Activated T-helper 1 cell treated with Interleukin-2 at 50 U/mL for 16 hours (primary cell): ENCODE measurements around the gene SOS1.
"Not testable (repeated sequence)": the region's sequence is repeated elsewhere in the genome, so short reads cannot be mapped to it uniquely, and the experiment has no call there.

Experiments used
- DNase-seq: peaks from one replicate; pipeline ENCODE4 v3.0.0-alpha.2; 2020; ENCODE audit warnings: low read depth

Gene SOS1

GRCh38 chr2:39099870-39100728 is 20.8 kb downstream of the SOS1 start:
- DNase-seq, result no peak

DNA sequence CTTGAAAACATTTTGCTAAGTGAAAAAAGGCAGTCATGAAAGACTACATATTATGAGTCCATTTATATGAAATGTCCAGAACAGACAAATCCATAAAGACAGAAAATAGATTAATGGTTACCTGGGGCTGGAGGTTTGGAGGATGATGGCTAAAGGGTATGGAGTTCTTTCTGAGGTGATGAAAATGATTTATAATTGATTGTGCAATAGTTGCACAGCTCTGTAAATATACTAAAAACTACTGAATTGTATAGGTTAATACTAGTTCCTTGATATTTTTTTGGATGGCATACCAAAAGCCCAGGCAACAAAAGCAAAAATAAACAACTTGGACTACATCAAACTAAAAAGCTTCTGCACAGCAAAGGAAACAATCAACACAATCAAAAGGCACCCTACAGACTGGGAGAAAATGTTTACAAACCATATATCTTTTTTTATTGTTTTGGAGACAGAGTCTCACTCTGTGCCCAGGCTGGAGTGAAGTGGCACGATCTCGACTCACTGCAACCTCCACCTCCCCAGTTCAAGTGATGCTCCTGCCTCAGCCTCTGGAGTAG is 21.5 kb downstream of the SOS1 start:
- no peak for DNase-seq

DNA sequence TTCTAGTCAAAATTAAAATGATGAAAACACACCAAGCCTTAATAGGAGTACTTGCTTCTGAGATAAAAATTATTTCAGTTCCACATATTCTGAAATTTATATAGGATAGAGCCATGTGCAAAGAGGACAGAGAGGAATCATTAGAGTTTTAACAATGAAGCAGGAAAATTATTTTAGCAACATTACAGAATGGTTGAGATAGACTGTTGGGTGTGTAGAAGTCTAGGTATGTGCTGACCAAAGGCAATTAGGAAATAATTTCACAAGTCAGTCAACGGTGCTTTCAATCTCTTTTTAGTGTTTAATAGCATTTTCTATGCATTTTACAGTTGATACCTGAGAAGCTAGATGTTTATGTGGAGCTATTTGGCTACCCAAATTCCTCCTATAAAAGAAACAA is 25.2 kb downstream of the SOS1 start:
- no peak for DNase-seq

- no peak for DNase-seq
These were observed 26.0 kb downstream of the SOS1 start for GRCh38 chr2:39094717-39095363.

DNA sequence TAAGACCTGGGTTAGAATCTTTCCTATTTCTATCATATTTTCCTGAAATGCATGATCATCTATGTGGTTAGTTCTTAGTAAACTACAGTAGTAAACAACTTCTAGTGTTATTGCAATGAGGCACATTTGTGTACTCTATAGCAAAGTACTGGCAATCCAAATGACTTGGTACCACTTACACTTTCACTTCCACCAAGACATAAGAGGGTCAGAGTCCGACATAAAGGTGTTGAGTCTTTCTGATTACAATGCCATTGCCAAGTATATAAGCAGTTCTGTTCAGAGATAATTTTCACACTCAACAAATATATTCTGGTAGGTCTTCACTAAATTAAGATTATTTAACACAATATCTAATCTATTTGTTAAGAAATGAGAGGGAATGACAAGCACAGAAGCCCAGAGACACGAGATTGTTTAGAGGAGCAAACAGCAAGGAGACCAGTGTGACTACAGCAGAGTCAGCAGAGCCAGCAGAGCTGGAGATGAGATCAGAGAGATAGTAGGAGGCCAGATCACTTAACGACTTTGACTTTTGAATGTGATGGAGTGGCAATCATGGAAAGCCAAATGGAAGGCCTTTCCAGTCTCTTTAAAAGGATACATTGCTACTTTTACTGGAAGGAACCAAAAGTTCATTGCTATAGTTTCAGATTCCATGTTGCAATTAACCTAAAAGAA is 27.5 kb downstream of the SOS1 start:
- DNase-seq, result no peak

DNA sequence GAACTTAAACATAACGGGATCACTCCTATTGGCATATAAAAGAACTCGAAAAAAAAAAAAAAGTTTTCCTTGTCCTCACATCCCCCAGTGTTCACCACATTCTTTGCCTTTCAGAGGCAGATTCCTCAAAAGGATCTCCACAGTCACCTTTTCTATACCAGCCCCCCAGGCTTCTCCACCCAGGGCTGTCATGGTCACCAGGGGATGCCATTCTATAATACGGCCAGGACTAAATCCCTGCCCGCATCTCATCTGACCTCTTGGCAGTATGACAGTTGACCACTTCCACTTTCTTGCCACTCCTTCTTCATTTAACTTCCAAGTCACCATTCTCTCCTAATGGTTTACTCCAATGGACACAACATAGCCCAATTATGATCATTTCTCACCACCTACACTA is 29.3 kb downstream of the SOS1 start:
- DNase-seq, result no peak

- DNase-seq, result no peak
These were observed 29.8 kb downstream of the SOS1 start for GRCh38 chr2:39091063-39091462.

GRCh38 chr2:39080152-39080551 is 40.7 kb downstream of the SOS1 start:
- DNase-seq, result no peak

- no peak for DNase-seq
These were observed 50.9 kb downstream of the SOS1 start for GRCh38 chr2:39069890-39070465.

DNA sequence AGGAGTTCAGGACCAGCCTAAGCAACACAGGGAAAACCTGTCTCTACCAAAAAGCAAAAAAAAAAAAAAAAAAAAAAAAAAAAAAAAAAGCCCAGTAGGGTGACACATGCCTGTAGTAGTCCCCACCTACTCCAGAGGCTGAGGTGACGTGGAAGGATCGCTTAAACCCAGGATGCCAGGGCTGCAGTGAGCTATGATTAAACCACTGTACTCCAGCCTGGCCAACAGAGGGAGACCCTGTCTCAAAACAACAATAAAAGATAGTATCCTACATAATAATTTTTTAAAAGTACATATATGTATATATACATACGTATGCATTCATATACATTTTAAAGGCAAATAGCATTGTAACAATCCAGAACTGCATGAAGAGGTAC is 51.7 kb downstream of the SOS1 start:
- DNase-seq, result no peak

DNA sequence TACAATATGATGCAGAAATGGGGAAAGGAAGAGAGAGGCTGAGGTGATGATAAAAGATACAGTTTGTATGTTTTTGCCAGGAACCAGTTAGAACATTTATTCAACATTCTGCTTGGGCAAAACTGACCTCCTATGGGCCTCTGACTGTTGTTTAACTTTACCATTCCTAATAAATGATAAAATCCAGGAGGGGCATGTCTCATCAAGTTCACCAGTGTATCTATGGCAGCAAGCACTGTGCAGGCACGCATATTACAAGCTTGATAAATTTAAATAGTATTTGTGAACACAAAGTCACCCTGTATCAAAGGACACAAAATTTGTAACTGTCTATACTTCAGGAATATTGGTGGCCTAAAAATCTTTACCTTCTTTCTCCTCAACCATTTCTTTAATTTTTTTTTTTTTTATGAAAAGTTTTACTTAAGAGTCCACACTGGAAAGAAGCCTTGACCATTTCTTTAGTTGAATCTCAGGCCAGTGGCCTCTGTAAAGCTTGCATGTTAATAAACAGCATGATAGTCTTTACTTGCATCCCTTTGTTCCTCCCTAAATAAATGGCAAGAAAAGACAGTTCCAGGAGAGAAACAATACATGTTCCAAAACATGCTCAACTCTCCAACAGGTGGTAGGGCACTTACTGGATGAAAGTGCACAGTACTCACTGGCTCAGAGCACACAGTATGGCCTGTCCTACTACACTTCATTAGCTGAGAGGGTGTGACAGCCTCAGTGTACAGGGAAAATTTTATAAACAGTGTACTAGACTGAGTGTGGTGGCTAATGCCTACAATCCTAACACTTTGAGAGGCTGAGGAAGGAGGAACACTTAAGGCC is 52.3 kb downstream of the SOS1 start:
- no peak for DNase-seq

GRCh38 chr2:39065616-39066015 is 55.2 kb downstream of the SOS1 start:
- no peak for DNase-seq

- no peak for DNase-seq
These were observed 58.5 kb downstream of the SOS1 start for GRCh38 chr2:39062320-39062719.

DNA sequence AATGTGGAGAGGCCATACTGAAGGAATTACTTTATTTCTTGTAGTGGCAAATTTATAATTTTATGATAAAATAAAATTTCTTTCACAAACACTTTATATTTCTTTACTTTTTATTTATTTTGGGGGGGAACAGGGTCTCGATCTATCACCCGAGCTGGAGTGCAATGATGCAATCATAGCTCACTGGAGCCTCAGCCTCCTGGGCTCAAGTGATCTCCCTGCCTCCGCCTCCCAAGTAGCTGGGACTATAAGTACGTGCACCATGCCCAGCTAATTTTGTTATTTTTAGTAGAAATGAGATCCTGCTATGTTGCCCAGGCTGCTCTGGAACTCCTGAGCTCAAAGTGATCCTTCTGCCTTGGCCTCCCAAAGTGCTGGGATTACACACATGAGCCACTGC is 59.6 kb downstream of the SOS1 start:
- no peak for DNase-seq

- no peak for DNase-seq
These were observed 61.4 kb downstream of the SOS1 start for GRCh38 chr2:39059366-39059952.

GRCh38 chr2:39058101-39058500 is 62.8 kb downstream of the SOS1 start:
- no peak for DNase-seq

DNA sequence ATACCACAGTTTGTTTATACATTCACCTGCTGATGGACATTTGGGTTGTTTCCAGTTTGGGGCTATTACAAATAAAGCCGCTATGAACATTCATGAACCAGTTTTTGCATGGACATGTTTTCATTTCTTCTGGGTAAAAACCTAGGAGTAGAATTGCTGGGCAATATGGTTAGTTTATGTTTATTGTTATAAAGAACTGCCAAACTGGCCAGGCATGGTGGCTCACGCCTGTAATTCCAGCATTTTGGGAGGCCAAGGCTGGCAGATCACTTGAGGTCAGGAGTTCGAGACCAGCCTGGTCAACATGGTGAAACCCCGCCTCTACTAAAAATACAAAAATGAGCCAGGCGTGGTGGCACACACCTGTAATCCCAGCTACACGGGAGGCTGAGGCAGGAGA is 68.2 kb downstream of the SOS1 start:
- not testable (repeated sequence) for DNase-seq

GRCh38 chr2:39050109-39050508 is 70.7 kb downstream of the SOS1 start:
- DNase-seq, result no peak

DNA sequence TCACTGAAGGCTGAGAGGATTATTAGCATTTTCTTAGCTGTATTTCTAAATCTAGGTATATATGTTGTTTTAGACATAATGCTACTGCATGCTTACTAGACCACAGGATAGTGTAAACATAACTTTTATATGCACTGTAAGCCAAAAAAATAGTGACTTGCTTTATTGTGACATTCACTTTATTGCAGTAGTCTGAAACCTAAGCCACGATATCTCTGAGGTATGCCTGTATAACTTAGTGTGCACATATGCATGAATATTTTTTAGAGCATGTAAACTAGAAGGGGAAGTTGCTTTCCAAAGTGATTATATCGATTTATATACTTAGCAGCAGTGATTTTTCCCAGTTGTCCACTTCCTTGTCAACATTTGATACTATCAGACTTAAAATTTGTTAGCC is 81.8 kb downstream of the SOS1 start:
- no peak for DNase-seq

- no peak for DNase-seq
These were observed 86.9 kb downstream of the SOS1 start for GRCh38 chr2:39033980-39034379.

DNA sequence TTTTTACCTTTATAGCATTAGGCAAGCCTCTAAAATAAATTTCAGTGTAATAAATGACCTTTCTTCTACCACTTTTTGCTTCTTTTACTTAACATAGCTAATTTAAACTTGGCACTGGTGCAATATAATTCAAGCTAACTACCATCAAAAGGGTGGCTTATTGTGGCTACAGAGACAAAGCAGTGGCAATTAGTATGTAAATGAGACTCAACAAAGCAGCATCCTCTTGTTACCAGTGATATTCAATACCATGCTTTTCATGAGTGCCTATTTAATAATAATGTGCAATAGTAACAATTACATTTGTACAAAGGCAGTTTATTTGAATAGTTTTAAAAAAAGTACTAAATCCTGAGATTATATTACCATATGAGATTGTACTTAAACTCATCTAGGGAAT is 93.4 kb downstream of the SOS1 start:
- no peak for DNase-seq
